Skeletal muscle tissue (tissue), 4 donors: ENCODE data around the gene PGAP2. TPM values are rescaled to one million over a fixed set of nuclear protein-coding genes. Genes with fewer than 3 reads are reported as not detected.

Source experiments
- H3K27ac ChIP-seq: one replicate; pipeline ENCODE4 v1.7.0; 2013; ENCODE audit warnings: mild to moderate bottlenecking, low read depth, low read length, inconsistent platforms
- H3K27me3 ChIP-seq, 3 donors: one replicate each; pipeline ENCODE4 v1.7.0; 2013; ENCODE audit warnings: low read length in 3 of 3; ENCODE audit not compliant: control insufficient read depth in 3 of 3, insufficient read depth in 3 of 3
- H3K36me3 ChIP-seq, 3 donors: one replicate each; pipeline ENCODE4 v1.7.0; 2013; ENCODE audit warnings: low read length in 3 of 3; ENCODE audit not compliant: control insufficient read depth in 3 of 3, insufficient read depth in 3 of 3
- H3K4me1 ChIP-seq, 3 donors: one replicate each; pipeline ENCODE4 v1.7.0; 2013; ENCODE audit warnings: low read length in 3 of 3, mild to moderate bottlenecking in 3 of 3; ENCODE audit not compliant: control insufficient read depth in 3 of 3, insufficient read depth in 3 of 3
- H3K4me3 ChIP-seq, 3 donors: one replicate each; pipeline ENCODE4 v1.7.0; 2013; ENCODE audit warnings: low read length in 3 of 3
- H3K9ac ChIP-seq, 3 donors: one replicate each; pipeline ENCODE4 v1.7.0; 2013; ENCODE audit warnings: low read length in 3 of 3, mild to moderate bottlenecking in 3 of 3, moderate library complexity in 2 of 3, low read depth in 1 of 3
- H3K9me3 ChIP-seq, 3 donors: one replicate each; pipeline ENCODE4 v1.7.0; 2013; ENCODE audit warnings: low read length in 3 of 3; ENCODE audit not compliant: control insufficient read depth in 3 of 3
- total RNA-seq: library from RNA; depleted of rRNA; stranded (reverse); fragments of >200 nt; gene quantifications from one replicate; pipeline ENCODE4 v1.2.3, GENCODE V29; 2014
- donor health status: Osteomylitis.

The PGAP2 gene
- total RNA-seq, 1 donor from 2014 or later: 8.9 TPM

- H3K4me3 ChIP-seq: no peak overlapping the region
- no peaks in the 10 kb centered on the region for H3K9me3 ChIP-seq
- H3K4me1 ChIP-seq: peaks cover 24 to 43% (median 43%) of the 10 kb centered on the region in 3 donors
Measured at GRCh38 chr11:3837793-3838192, 29.4 kb downstream of the PGAP2 start.

GRCh38 chr11:3838504-3838903 is 30.1 kb downstream of the PGAP2 start:
- peak overlapping the region in 1 of 3 donors; percentile 75 for H3K4me3 ChIP-seq

More at GRCh38 chr11:3837793-3838192, 29.4 kb downstream of the PGAP2 start:
- H3K36me3 ChIP-seq: peaks cover 0 to 3% (median 0%) of the 10 kb centered on the region in 3 donors
- H3K27ac ChIP-seq: peak overlapping the region; percentile 50
- H3K9ac ChIP-seq: no peak overlapping the region
- H3K27me3 ChIP-seq: no peaks in the 10 kb centered on the region

GRCh38 chr11:3840004-3840869 is 31.9 kb downstream of the PGAP2 start:
- Histone ChIP-seq H3K27me3 (no peaks in the 10 kb centered on the region), H3K27ac (peak overlapping the region; percentile 91), H3K4me1 (peaks cover 19 to 34% (median 34%) of the 10 kb centered on the region in 3 donors), H3K36me3 (no peaks in the 10 kb centered on the region), H3K4me3 (peak overlapping the region; percentile 75 to 77 (median 75)), H3K9ac (peak overlapping the region; percentile 81 to 86 (median 82)), H3K9me3 (no peaks in the 10 kb centered on the region)

More at GRCh38 chr11:3838504-3838903, 30.1 kb downstream of the PGAP2 start:
- H3K9ac ChIP-seq: no peak overlapping the region
- peak overlapping the region; percentile 50 for H3K27ac ChIP-seq
- peaks cover 24 to 42% (median 42%) of the 10 kb centered on the region in 3 donors for H3K4me1 ChIP-seq
- peaks cover 0 to 3% (median 0%) of the 10 kb centered on the region in 3 donors for H3K36me3 ChIP-seq
- H3K9me3 ChIP-seq: no peaks in the 10 kb centered on the region
- H3K27me3 ChIP-seq: no peaks in the 10 kb centered on the region

GRCh38 chr11:3840870-3841425 is 32.6 kb downstream of the PGAP2 start, which contains the start of gene RHOG:
Gene RHOG, minus strand, starts transcription at chr11:3840959. Its CDS starts 12,821 bp downstream, at chr11:3828138.
- H3K4me1 ChIP-seq: peaks cover 19 to 32% (median 29%) of the 10 kb centered on the region in 3 donors
- H3K9ac ChIP-seq: peak within 1 kb of the TSS; percentile 81 to 86 (median 82)
- peak within 1 kb of the TSS; percentile 75 to 77 (median 75) for H3K4me3 ChIP-seq
- H3K27me3 ChIP-seq: no peaks in the 10 kb centered on the region
- H3K27ac ChIP-seq: peak within 1 kb of the TSS; percentile 91
- no peaks in the 10 kb centered on the region for H3K9me3 ChIP-seq
- no peaks in the 10 kb centered on the region for H3K36me3 ChIP-seq

GRCh38 chr11:3841426-3842350 is 33.3 kb downstream of the PGAP2 start:
- peak overlapping the region; percentile 91 for H3K27ac ChIP-seq
- H3K9ac ChIP-seq: peak overlapping the region; percentile 65 to 77 (median 76)
- no peaks in the 10 kb centered on the region for H3K27me3 ChIP-seq
- peaks cover 14 to 32% (median 27%) of the 10 kb centered on the region in 3 donors for H3K4me1 ChIP-seq
- H3K9me3 ChIP-seq: no peaks in the 10 kb centered on the region
- H3K36me3 ChIP-seq: no peaks in the 10 kb centered on the region
- H3K4me3 ChIP-seq: peak overlapping the region; percentile 68 to 70 (median 69)

- Histone ChIP-seq H3K27me3 (no peaks in the 10 kb centered on the region), H3K36me3 (no peaks in the 10 kb centered on the region), H3K4me3 (no peak overlapping the region), H3K9ac (peak overlapping the region in 1 of 3 donors; percentile 13), H3K4me1 (peaks cover 7 to 22% (median 15%) of the 10 kb centered on the region in 3 donors), H3K27ac (no peak overlapping the region), H3K9me3 (no peaks in the 10 kb centered on the region)
Measured at GRCh38 chr11:3843326-3843725, 35.0 kb downstream of the PGAP2 start.

GRCh38 chr11:3845246-3845645 is 36.9 kb downstream of the PGAP2 start:
- Histone ChIP-seq H3K9ac (no peak overlapping the region), H3K27ac (no peak overlapping the region), H3K4me1 (peaks cover 0 to 11% (median under 1%) of the 10 kb centered on the region in 3 donors), H3K9me3 (no peaks in the 10 kb centered on the region), H3K4me3 (no peak overlapping the region), H3K36me3 (no peaks in the 10 kb centered on the region), H3K27me3 (no peaks in the 10 kb centered on the region)

GRCh38 chr11:3845670-3846069 is 37.3 kb downstream of the PGAP2 start:
- peaks cover 0 to 9% (median 0%) of the 10 kb centered on the region in 3 donors for H3K4me1 ChIP-seq
- no peaks in the 10 kb centered on the region for H3K9me3 ChIP-seq
- H3K9ac ChIP-seq: no peak overlapping the region
- H3K36me3 ChIP-seq: no peaks in the 10 kb centered on the region
- no peak overlapping the region for H3K4me3 ChIP-seq
- H3K27ac ChIP-seq: no peak overlapping the region
- no peaks in the 10 kb centered on the region for H3K27me3 ChIP-seq

- H3K9ac ChIP-seq: no peak overlapping the region
- H3K27ac ChIP-seq: no peak overlapping the region
- H3K9me3 ChIP-seq: no peaks in the 10 kb centered on the region
- no peak overlapping the region for H3K4me3 ChIP-seq
- H3K36me3 ChIP-seq: no peaks in the 10 kb centered on the region
- H3K27me3 ChIP-seq: no peaks in the 10 kb centered on the region
- H3K4me1 ChIP-seq: peaks cover 8 to 24% (median 10%) of the 10 kb centered on the region in 3 donors
Measured at GRCh38 chr11:3849297-3849874, 41.0 kb downstream of the PGAP2 start.
